ENCODE results near the gene SPOCK1. TPM values are rescaled to one million over a fixed set of nuclear protein-coding genes. Genes with fewer than 3 reads are reported as not detected.
"Not testable (repeated sequence)": the region's sequence is repeated elsewhere in the genome, so short reads cannot be mapped to it uniquely, and the experiment has no call there.

SPOCK1 gene
- polyA plus RNA-seq, 2 of the 4 experiments (the other 2 are of a cell fraction): 28.9 to 40.8 TPM

DNA sequence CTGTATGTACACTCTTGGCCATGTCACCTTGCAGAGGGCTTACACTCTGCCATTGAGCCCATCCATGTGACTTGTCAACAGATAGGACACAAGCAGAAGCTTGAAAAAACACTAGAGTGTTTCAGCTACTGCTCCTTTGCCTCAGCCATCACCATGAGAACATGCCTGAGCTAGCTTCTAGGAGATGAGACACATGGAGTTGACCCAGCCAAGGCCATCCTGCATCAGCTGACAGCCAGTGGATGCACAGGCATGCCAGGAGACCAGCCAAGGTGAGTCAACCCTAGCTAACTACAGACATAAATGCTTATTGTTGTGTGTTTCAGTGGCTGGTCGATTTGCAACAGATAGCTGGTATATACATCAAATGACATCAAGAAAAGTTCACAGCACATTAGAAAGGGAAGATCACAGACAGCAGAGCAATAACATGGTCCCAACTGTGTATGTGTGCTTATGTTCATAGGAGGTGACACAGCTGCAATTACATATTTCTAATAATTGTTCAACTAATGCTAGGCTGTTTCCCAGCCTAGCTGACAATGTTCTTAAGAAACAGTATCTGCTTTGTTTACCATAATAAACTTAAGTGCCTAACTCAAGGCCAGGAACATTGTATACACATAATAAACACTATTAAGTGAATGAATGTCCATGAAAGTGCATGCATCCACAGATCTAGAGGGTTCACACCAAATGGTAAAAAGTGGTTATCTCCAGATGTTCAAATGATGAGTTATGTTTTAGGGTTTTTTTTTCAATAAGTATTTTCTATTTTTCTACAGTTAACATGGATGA lies 105.7 kb downstream of the SPOCK1 start:
- WGBS (ENCODE audit: missing lambda C conversion rate): 11% methylated on average over 1 of the region's 1 CpG
- FAIRE-seq (no peak), ATAC-seq (no peak; a peak in 1 of 6 replicates), DNase-seq (ENCODE audit: low read depth in 1 of 2, low spot score in 1 of 2) (no peak)
- TF ChIP-seq CBX8 (IDR thresholded peaks at IDR 0.05): no peak
- no peak for TF ChIP-seq POLR2A (IDR thresholded peaks at IDR 0.05; ENCODE audit: low read length)
- no peak for TF ChIP-seq KDM5A (IDR thresholded peaks at IDR 0.05)
- no peak for TF ChIP-seq HEYL (CRISPR knock-in tag; IDR thresholded peaks at IDR 0.05)
- TF ChIP-seq ZC3H11A (IDR thresholded peaks at IDR 0.05): no peak
- TF ChIP-seq MYC (IDR thresholded peaks at IDR 0.05; ENCODE audit: borderline replicate concordance, low read length): no peak
- no peak for TF ChIP-seq RARB (CRISPR knock-in tag; IDR thresholded peaks at IDR 0.05)
- TF ChIP-seq, protein P1, sequence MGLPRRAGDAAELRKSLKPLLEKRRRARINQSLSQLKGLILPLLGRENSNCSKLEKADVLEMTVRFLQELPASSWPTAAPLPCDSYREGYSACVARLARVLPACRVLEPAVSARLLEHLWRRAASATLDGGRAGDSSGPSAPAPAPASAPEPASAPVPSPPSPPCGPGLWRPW (IDR thresholded peaks at IDR 0.05): no peak
- no peak for TF ChIP-seq RNF2 (IDR thresholded peaks at IDR 0.05; ENCODE audit: borderline replicate concordance, low read depth)
- TF ChIP-seq CHD2 (IDR thresholded peaks at IDR 0.05; ENCODE audit: low read length, partially characterized antibody): no peak
- no peak for TF ChIP-seq ZNF302 (CRISPR knock-in tag; IDR thresholded peaks at IDR 0.05)
- no peak for TF ChIP-seq ESRRA (IDR thresholded peaks at IDR 0.05; ENCODE audit: borderline replicate concordance, low read length)
- TF ChIP-seq NR3C1 (IDR thresholded peaks at IDR 0.05): no peak
- no peak for TF ChIP-seq JUN (IDR thresholded peaks at IDR 0.05)
- TF ChIP-seq EHMT2 (IDR thresholded peaks at IDR 0.05; ENCODE audit: low read depth): no peak
- no peak for TF ChIP-seq EHF (CRISPR knock-in tag; IDR thresholded peaks at IDR 0.05)
- no peak for TF ChIP-seq KDM1A (IDR thresholded peaks at IDR 0.05; ENCODE audit: low read depth)
- H3K4me2 ChIP-seq: no peak overlapping the region
- CTCF ChIA-PET: interaction anchor here (1.7 kb wide), 1 partner anchor 590 kb away, joined by 3 read pairs; no protein-coding TSS in a partner anchor
- no peak overlapping the region for H3K4me3 ChIP-seq
- no peak overlapping the region for H3K27ac ChIP-seq
- H3K4me1 ChIP-seq: peaks cover 14% of the 10 kb centered on the region
- POLR2A ChIA-PET: no interaction called here
- no peaks in the 10 kb centered on the region for H3K9me3 ChIP-seq

DNA sequence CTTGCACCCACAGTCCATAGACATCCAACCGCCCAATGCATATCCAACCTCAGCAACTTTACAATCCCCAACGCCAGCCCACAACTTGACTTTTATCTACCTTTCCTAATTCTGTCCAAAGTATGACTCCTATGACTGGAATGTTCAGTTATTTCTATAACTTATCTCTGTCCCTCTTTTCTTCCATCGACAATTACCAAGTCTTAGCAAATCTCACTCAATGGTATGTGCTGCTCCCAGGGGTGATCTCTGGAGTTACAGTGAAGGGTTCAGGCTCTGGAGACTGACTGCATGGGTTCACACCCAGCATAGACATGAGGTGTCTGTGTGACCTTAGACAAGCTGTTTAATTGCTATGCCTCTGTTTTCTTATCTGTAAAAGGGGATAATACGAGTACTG lies 106.9 kb downstream of the SPOCK1 start:
- CTCF ChIA-PET: interaction anchor here (1.7 kb wide), 1 partner anchor 589 kb away, joined by 3 read pairs; no protein-coding TSS in a partner anchor

GRCh38 chr5:137391044-137391443 lies 108.1 kb downstream of the SPOCK1 start:
- CTCF ChIA-PET: interaction anchor here (1.0 kb wide), 1 partner anchor 11 kb away, joined by 3 read pairs; no protein-coding TSS in a partner anchor
- ATAC-seq; DNase-seq (ENCODE audit: low read depth in 1 of 2, low spot score in 1 of 2); H3K4me3 ChIP-seq; FAIRE-seq; POLR2A ChIA-PET; H3K27ac ChIP-seq; H3K4me2 ChIP-seq; H3K9me3 ChIP-seq: not testable (repeated sequence)
- WGBS (ENCODE audit: missing lambda C conversion rate): 73% methylated on average over 7 of the region's 7 CpGs
- H3K4me1 ChIP-seq: peaks cover 13% of the 10 kb centered on the region

More for the DNA sequence above, 106.9 kb downstream of the SPOCK1 start:
- H3K9me3 ChIP-seq: no peaks in the 10 kb centered on the region
- no peak for ATAC-seq
- no peak for DNase-seq (ENCODE audit: low read depth in 1 of 2, low spot score in 1 of 2)
- no peak overlapping the region for H3K4me3 ChIP-seq
- no peak for FAIRE-seq
- H3K4me1 ChIP-seq: peaks cover 14% of the 10 kb centered on the region
- WGBS (ENCODE audit: missing lambda C conversion rate): 68% methylated on average over 4 of the region's 4 CpGs
- TF ChIP-seq ZC3H11A (IDR thresholded peaks at IDR 0.05): no peak
- POLR2A ChIA-PET: no interaction called here
- no peak overlapping the region for H3K27ac ChIP-seq
- no peak overlapping the region for H3K4me2 ChIP-seq

GRCh38 chr5:137389042-137389441 lies 110.1 kb downstream of the SPOCK1 start:
- 13% methylated on average over 1 of the region's 1 CpG for WGBS (ENCODE audit: missing lambda C conversion rate)
- DNase-seq (ENCODE audit: low read depth in 1 of 2, low spot score in 1 of 2) (no peak), FAIRE-seq (no peak), ATAC-seq (no peak)
- CTCF ChIA-PET: no interaction called here
- no peak overlapping the region for H3K27ac ChIP-seq
- no peak overlapping the region for H3K4me2 ChIP-seq
- H3K4me3 ChIP-seq: no peak overlapping the region
- POLR2A ChIA-PET: no interaction called here
- no peak for TF ChIP-seq RNF2 (IDR thresholded peaks at IDR 0.05; ENCODE audit: borderline replicate concordance, low read depth)
- H3K9me3 ChIP-seq: 0 out of 3 replicates have a peak, but pooled peaks cover 2% of the 10 kb centered on the region
- H3K4me1 ChIP-seq: no peaks in the 10 kb centered on the region

GRCh38 chr5:137385064-137385463 lies 114.1 kb downstream of the SPOCK1 start:
- Histone ChIP-seq H3K27ac (no peak overlapping the region), H3K4me2 (no peak overlapping the region), H3K4me1 (no peaks in the 10 kb centered on the region), H3K4me3 (no peak overlapping the region), H3K9me3 (peaks cover 13% of the 10 kb centered on the region)
- no peak for DNase-seq (ENCODE audit: low read depth in 1 of 2, low spot score in 1 of 2)
- CTCF ChIA-PET: no interaction called here
- no peak for FAIRE-seq
- POLR2A ChIA-PET: no interaction called here
- no peak for ATAC-seq
- WGBS (ENCODE audit: missing lambda C conversion rate): 21% methylated on average over 1 of the region's 1 CpG
- TF ChIP-seq HEYL (CRISPR knock-in tag; IDR thresholded peaks at IDR 0.05) (no peak), CBX2 (IDR thresholded peaks at IDR 0.05; ENCODE audit: borderline replicate concordance, low read depth) (no peak), RAD21 (conservative IDR thresholded peaks at IDR 0.05 in 1 of 2, IDR thresholded peaks at IDR 0.05 in 1 of 2) (no peak), JUNB (IDR thresholded peaks at IDR 0.05) (no peak), RARB (CRISPR knock-in tag; IDR thresholded peaks at IDR 0.05) (no peak), HOXB5 (CRISPR knock-in tag; IDR thresholded peaks at IDR 0.05) (no peak), PBX3 (IDR thresholded peaks at IDR 0.05) (no peak), HOXA7 (CRISPR knock-in tag; IDR thresholded peaks at IDR 0.05) (no peak)
- TF ChIP-seq, protein P2, sequence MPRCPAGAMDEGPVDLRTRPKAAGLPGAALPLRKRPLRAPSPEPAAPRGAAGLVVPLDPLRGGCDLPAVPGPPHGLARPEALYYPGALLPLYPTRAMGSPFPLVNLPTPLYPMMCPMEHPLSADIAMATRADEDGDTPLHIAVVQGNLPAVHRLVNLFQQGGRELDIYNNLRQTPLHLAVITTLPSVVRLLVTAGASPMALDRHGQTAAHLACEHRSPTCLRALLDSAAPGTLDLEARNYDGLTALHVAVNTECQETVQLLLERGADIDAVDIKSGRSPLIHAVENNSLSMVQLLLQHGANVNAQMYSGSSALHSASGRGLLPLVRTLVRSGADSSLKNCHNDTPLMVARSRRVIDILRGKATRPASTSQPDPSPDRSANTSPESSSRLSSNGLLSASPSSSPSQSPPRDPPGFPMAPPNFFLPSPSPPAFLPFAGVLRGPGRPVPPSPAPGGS (IDR thresholded peaks at IDR 0.05): no peak
- TF ChIP-seq, protein P3, sequence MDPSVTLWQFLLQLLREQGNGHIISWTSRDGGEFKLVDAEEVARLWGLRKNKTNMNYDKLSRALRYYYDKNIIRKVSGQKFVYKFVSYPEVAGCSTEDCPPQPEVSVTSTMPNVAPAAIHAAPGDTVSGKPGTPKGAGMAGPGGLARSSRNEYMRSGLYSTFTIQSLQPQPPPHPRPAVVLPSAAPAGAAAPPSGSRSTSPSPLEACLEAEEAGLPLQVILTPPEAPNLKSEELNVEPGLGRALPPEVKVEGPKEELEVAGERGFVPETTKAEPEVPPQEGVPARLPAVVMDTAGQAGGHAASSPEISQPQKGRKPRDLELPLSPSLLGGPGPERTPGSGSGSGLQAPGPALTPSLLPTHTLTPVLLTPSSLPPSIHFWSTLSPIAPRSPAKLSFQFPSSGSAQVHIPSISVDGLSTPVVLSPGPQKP (IDR thresholded peaks at IDR 0.05; ENCODE audit: low read depth, low read length): no peak
